ENCODE data around the gene MICAL2. TPM values are rescaled to one million over a fixed set of nuclear protein-coding genes. Genes with fewer than 3 reads are reported as not detected.

MICAL2 gene
- total RNA-seq, 1 experiment from 2014 or later, result 37.4 TPM

- POLR2A ChIA-PET, result interaction anchor here (1.2 kb wide), 1 partner anchor 13 kb away, joined by 4 read pairs; the partner anchor contains the start of gene MICAL2
- H3K9me2 ChIP-seq (ENCODE audit: insufficient read depth), result no peaks in the 10 kb centered on the region
- peaks cover 34 to 68% of the 10 kb centered on the region in 2 experiments for H3K4me1 ChIP-seq (ENCODE audit: control insufficient read depth in 1 of 2, insufficient read depth in 2 of 2, low read length in 2 of 2)
- no peaks in the 10 kb centered on the region for H4K20me1 ChIP-seq (ENCODE audit: insufficient read depth)
- no peak overlapping the region for H3K4me3 ChIP-seq (replicated peaks in 1 of 2; ENCODE audit: low read depth in 1 of 2, low read length in 2 of 2)
- BruUV-seq (replicated peaks), result no TSS peak
- TF ChIP-seq EZH2phosphoT487 (IDR thresholded peaks at IDR 0.05; ENCODE audit: borderline replicate concordance), result no peak
- no peak for TF ChIP-seq EZH2 (IDR thresholded peaks at IDR 0.05)
- no peak for TF ChIP-seq JUND (IDR thresholded peaks at IDR 0.05)
- TF ChIP-seq ZNF274 (IDR thresholded peaks at IDR 0.05; ENCODE audit: low read depth, low read length), result no peak
- TF ChIP-seq POLR2AphosphoS5 (IDR thresholded peaks at IDR 0.05; ENCODE audit: low read depth, low read length), result no peak
- TF ChIP-seq POLR2A (IDR thresholded peaks at IDR 0.05; ENCODE audit: borderline replicate concordance, extremely low read depth, insufficient read depth, insufficient read length), result no peak
- no peak for TF ChIP-seq MAX (IDR thresholded peaks at IDR 0.05)
- no peak for TF ChIP-seq CEBPB (IDR thresholded peaks at IDR 0.05; ENCODE audit: low read depth)
- no peak for TF ChIP-seq CBX3 (IDR thresholded peaks at IDR 0.05; ENCODE audit: low read depth)
- TF ChIP-seq TCF7L2 (IDR thresholded peaks at IDR 0.05; ENCODE audit: borderline replicate concordance, extremely low read depth, insufficient read depth, insufficient read length), result no peak
- no peak for TF ChIP-seq SP1 (IDR thresholded peaks at IDR 0.05; ENCODE audit: low read depth)
- TF ChIP-seq SRF (IDR thresholded peaks at IDR 0.05; ENCODE audit: low read depth), result no peak
- no peak for TF ChIP-seq FOSL1 (IDR thresholded peaks at IDR 0.05; ENCODE audit: low read depth)
- TF ChIP-seq, protein P1, sequence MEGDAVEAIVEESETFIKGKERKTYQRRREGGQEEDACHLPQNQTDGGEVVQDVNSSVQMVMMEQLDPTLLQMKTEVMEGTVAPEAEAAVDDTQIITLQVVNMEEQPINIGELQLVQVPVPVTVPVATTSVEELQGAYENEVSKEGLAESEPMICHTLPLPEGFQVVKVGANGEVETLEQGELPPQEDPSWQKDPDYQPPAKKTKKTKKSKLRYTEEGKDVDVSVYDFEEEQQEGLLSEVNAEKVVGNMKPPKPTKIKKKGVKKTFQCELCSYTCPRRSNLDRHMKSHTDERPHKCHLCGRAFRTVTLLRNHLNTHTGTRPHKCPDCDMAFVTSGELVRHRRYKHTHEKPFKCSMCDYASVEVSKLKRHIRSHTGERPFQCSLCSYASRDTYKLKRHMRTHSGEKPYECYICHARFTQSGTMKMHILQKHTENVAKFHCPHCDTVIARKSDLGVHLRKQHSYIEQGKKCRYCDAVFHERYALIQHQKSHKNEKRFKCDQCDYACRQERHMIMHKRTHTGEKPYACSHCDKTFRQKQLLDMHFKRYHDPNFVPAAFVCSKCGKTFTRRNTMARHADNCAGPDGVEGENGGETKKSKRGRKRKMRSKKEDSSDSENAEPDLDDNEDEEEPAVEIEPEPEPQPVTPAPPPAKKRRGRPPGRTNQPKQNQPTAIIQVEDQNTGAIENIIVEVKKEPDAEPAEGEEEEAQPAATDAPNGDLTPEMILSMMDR (IDR thresholded peaks at IDR 0.05 in 2 of 3, conservative IDR thresholded peaks at IDR 0.05 in 1 of 3; ENCODE audit: borderline replicate concordance in 1 of 3, insufficient read depth in 1 of 3, low read depth in 2 of 3, low read length in 2 of 3), result no peak
- TF ChIP-seq ELF1 (IDR thresholded peaks at IDR 0.05; ENCODE audit: borderline replicate concordance, low read depth), result no peak
- TF ChIP-seq EGR1 (IDR thresholded peaks at IDR 0.05; ENCODE audit: low read depth), result no peak
- H3K9ac ChIP-seq (ENCODE audit: low read length), result no peak overlapping the region
- CTCF ChIA-PET, result interaction anchor here (1.0 to 2.0 kb wide), 3 partner anchors 36 to 158 kb away, joined by 3 to 10 read pairs (median 4); no protein-coding TSS in a partner anchor
- H3K36me3 ChIP-seq (ENCODE audit: control insufficient read depth in 1 of 2, insufficient read depth in 2 of 2, low read length in 2 of 2), result no peaks in the 10 kb centered on the region
- no peaks in the 10 kb centered on the region for H3K27me3 ChIP-seq (ENCODE audit: insufficient read depth, low read length)
- no peak overlapping the region for H3K27ac ChIP-seq (ENCODE audit: low read depth, low read length)
- no peak for DNase-seq (ENCODE audit: low read depth, low spot score)
- no peaks in the 10 kb centered on the region for H3K9me3 ChIP-seq (ENCODE audit: control insufficient read depth in 1 of 2, insufficient read depth in 1 of 2, low read depth in 1 of 2, low read length in 2 of 2)
- H2AFZ ChIP-seq (ENCODE audit: low read depth, low read length, poor library complexity, severe bottlenecking), result no peak overlapping the region
- RAD21 ChIA-PET (ENCODE audit: low non-redundant PET in 1 of 2, low total read pairs in 2 of 2, uncharacterized antibody in 2 of 2, unreplicated experiment in 2 of 2), result interaction anchor here in 1 of 2 experiments (1.2 kb wide), 1 partner anchor 159 kb away, joined by 3 read pairs; no protein-coding TSS in a partner anchor
- H3K79me2 ChIP-seq (ENCODE audit: insufficient read depth, low read length), result peaks cover 7% of the 10 kb centered on the region; the same call in 1 of the 2 replicates
- no peak overlapping the region for H3K4me2 ChIP-seq (ENCODE audit: low read length)
- no peak for ATAC-seq
- intact Hi-C loops (cut with micrococcal nuclease), result no loop called here
These were observed 12.9 kb downstream of the MICAL2 start for GRCh38 chr11:12123273-12123672.

All from HCT116 (cell line).